Measurements from ENCODE around the gene PCAT6. TPM values are rescaled to one million over a fixed set of nuclear protein-coding genes. Genes with fewer than 3 reads are reported as not detected.

The PCAT6 gene
- total and polyA plus RNA-seq, 2 experiments from 2014 or later, result 7.2 to 28.1 TPM

- TF ChIP-seq CTCF (conservative IDR thresholded peaks at IDR 0.05; ENCODE audit: low read depth in 2 of 2), result no peak
- no peak for TF ChIP-seq JUNB (IDR thresholded peaks at IDR 0.05; ENCODE audit: unreplicated experiment)
- TF ChIP-seq, protein P1, sequence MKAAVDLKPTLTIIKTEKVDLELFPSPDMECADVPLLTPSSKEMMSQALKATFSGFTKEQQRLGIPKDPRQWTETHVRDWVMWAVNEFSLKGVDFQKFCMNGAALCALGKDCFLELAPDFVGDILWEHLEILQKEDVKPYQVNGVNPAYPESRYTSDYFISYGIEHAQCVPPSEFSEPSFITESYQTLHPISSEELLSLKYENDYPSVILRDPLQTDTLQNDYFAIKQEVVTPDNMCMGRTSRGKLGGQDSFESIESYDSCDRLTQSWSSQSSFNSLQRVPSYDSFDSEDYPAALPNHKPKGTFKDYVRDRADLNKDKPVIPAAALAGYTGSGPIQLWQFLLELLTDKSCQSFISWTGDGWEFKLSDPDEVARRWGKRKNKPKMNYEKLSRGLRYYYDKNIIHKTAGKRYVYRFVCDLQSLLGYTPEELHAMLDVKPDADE (IDR thresholded peaks at IDR 0.05), result no peak
- TF ChIP-seq STAT1 (IDR thresholded peaks at IDR 0.05; ENCODE audit: unreplicated experiment), result no peak
- no peak for TF ChIP-seq EZH2phosphoT487 (IDR thresholded peaks at IDR 0.05; ENCODE audit: unreplicated experiment)
- no peak for TF ChIP-seq CREB1 (CRISPR knock-in tag; IDR thresholded peaks at IDR 0.05; ENCODE audit: low read depth)
- TF ChIP-seq ZNF331 (CRISPR knock-in tag; IDR thresholded peaks at IDR 0.05; ENCODE audit: low read depth), result no peak
- TF ChIP-seq POLR2AphosphoS5 (IDR thresholded peaks at IDR 0.05; ENCODE audit: low read depth), result no peak
Measured at GRCh38 chr1:202796670-202797069, 14.1 kb upstream of the PCAT6 start (continued).

GRCh38 chr1:202798260-202798659 is 12.5 kb upstream of the PCAT6 start:
- Histone ChIP-seq H3K36me3 (ENCODE audit: insufficient read depth) (no peaks in the 10 kb centered on the region), H3F3A (replicated peaks; ENCODE audit: low read depth) (0 out of 2 replicates have a peak, but pooled peaks cover 6% of the 10 kb centered on the region), H3K4me2 (no peak overlapping the region), H3K9me2 (ENCODE audit: insufficient read depth) (no peaks in the 10 kb centered on the region), H3K4me3 (no peak overlapping the region), H3K27ac (ENCODE audit: low read depth) (no peak overlapping the region), H4K20me1 (replicated peaks; ENCODE audit: insufficient read depth) (peaks cover 96% of the 10 kb centered on the region), H3K27me3 (ENCODE audit: insufficient read depth) (no peaks in the 10 kb centered on the region), H3K4me1 (ENCODE audit: insufficient read depth) (peaks cover 38% of the 10 kb centered on the region), H2AFZ (no peak overlapping the region), H3K79me2 (replicated peaks; ENCODE audit: insufficient read depth) (peaks cover 100% of the 10 kb centered on the region)
- no peak overlapping the region for H3K4me3 Mint-ChIP-seq
- DNase-seq (ENCODE audit: low spot score), result no peak
- H3K36me3 Mint-ChIP-seq (ENCODE audit: low read depth), result peaks cover 19% of the 10 kb centered on the region
- no peak overlapping the region for H3K27ac Mint-ChIP-seq
- peaks cover 6% of the 10 kb centered on the region for H3K27me3 Mint-ChIP-seq (ENCODE audit: insufficient read depth, low read depth, poor library complexity)
- ATAC-seq, result no peak
- peaks cover 43% of the 10 kb centered on the region for H3K4me1 Mint-ChIP-seq
- TF ChIP-seq EZH2phosphoT487 (IDR thresholded peaks at IDR 0.05; ENCODE audit: unreplicated experiment) (no peak), ZNF331 (CRISPR knock-in tag; IDR thresholded peaks at IDR 0.05; ENCODE audit: low read depth) (no peak), CTCF (conservative IDR thresholded peaks at IDR 0.05; ENCODE audit: low read depth in 2 of 2) (no peak), STAT1 (IDR thresholded peaks at IDR 0.05; ENCODE audit: unreplicated experiment) (no peak), ZNF462 (CRISPR knock-in tag; IDR thresholded peaks at IDR 0.05) (no peak), POLR2AphosphoS5 (IDR thresholded peaks at IDR 0.05; ENCODE audit: low read depth) (no peak)
- H3K9me3 Mint-ChIP-seq, result no peaks in the 10 kb centered on the region
